GM20000 (cell line): ENCODE results near the gene MRPS24.

Experiments
- DNase-seq: peaks from one replicate; pipeline ENCODE4 v3.0.0; 2012; ENCODE audit warnings: low spot score
- TF ChIP-seq, protein P1 (sequence below): IDR thresholded peaks from 2 replicates; pipeline ENCODE4 v1.5.1; 2012; ENCODE audit warnings: mild to moderate bottlenecking, control low read depth; ENCODE audit errors: extremely low read depth, missing control alignments

Gene MRPS24

DNA sequence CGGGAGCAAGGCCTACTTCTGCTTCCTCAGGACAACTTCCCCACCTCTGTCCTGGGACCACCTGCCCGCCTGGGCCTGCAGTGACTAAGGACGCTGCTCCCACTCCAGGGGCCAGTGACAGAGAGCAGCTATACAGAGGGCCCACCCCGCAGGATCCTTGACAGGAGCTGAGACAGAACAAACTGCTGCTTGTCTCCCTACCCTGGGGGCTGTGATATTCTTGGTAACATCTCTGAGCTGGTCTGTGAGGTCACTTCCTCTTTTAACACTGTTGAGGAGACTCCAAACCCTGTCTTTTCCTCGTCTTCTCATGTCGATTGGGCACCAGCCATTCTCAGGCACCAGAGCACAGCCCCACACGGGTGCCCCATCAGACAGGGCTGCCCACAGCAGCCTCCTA is 6.9 kb upstream of the MRPS24 start:
- DNase-seq: no peak
- TF ChIP-seq, protein P1, sequence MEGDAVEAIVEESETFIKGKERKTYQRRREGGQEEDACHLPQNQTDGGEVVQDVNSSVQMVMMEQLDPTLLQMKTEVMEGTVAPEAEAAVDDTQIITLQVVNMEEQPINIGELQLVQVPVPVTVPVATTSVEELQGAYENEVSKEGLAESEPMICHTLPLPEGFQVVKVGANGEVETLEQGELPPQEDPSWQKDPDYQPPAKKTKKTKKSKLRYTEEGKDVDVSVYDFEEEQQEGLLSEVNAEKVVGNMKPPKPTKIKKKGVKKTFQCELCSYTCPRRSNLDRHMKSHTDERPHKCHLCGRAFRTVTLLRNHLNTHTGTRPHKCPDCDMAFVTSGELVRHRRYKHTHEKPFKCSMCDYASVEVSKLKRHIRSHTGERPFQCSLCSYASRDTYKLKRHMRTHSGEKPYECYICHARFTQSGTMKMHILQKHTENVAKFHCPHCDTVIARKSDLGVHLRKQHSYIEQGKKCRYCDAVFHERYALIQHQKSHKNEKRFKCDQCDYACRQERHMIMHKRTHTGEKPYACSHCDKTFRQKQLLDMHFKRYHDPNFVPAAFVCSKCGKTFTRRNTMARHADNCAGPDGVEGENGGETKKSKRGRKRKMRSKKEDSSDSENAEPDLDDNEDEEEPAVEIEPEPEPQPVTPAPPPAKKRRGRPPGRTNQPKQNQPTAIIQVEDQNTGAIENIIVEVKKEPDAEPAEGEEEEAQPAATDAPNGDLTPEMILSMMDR: no peak

DNA sequence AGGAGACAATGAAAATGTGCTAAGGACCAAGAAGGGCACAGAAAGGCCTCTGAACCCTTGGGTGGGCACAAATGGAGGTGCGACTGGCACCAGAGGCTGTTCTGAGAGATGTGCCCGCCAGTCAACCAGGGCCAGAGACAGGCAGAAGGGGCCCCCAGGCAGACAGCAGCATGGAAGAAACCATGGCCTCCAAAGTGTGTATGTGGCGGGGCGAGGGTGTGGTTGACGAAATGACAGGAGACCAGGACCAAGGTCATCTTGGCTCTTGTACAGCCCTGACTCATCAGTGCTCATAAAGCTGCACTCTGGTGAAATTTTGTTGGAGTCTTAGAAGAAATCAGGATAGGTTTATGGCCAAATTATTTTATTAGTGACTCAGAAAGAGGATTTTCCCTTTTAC is 4.0 kb upstream of the MRPS24 start:
- TF ChIP-seq, protein P1: no peak
- no peak for DNase-seq

DNA sequence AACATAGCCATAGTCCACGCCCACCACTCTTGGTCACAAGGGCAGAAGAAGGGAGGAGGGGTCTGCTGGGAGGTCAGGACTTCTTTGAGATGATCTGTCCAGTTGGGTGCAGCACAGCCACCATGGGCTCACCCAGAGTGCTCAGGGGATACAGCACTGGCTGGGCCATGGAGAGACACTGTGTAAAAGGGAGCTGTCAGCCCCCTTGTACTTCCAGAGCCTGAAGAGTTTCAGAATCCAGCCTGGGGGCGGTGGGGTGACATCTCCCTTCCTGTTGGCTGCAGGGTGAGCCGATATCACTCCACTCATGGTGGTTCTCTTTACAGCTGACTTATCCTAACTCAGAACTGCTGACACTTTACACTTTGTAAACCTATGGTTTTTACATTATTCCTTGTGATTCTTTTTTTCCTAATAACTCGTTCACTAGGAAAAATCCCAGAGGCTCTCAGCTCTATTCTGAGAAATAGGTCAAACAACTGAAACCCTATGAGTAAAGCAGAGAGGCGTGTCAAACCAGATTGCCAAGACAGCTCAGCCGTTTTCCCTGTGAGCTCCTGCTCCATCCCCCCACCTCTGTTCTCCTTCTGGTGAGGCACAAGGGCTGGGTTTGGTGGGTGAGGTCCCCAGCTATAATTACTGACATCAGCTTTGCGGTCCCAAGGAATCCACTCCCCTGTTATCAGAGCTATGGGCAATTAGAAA is 3.2 kb upstream of the MRPS24 start:
- DNase-seq: no peak
- TF ChIP-seq, protein P1: no peak

DNA sequence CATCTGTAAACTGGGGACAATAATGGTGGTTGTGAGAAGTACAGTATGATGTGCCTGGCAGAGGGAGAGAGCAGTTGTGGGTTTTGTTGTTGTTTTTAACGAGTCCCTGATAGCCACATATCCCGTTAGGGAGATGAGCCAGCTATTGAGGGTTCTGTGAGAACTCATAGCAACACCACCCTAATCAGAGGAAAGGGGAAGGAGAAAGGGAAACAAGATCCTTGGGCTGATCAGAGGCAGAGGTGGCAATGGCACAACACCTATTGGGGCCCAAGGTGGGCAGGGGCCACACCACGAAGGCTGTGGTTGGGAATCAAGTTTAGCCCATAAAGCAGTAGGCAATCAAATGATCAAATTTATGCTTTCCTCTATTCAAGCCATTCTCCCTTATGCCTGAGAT is 1.7 kb upstream of the MRPS24 start:
- DNase-seq: no peak

DNA sequence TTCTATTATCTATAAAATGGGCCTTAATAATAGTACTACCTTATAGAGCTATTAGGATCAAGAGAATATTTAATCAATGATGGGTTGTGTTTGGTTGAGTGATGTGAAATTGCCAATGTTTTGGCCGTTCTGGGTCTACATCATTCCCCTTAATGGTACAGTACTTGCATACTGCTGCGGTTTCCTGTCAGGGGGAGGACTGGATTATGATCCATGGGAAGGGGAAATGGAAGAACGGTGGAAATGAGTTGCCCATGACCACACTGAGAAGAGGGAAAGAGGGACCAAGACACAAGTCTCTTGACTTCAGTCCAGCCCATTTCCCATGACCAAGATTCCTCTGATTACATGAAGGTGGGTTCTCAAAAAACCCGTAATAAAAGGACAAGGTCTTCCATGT is 999 bp upstream of the MRPS24 start:
- TF ChIP-seq, protein P1: no peak
- no peak for DNase-seq

More for the DNA sequence above, 1.7 kb upstream of the MRPS24 start:
- TF ChIP-seq, protein P1: no peak

DNA sequence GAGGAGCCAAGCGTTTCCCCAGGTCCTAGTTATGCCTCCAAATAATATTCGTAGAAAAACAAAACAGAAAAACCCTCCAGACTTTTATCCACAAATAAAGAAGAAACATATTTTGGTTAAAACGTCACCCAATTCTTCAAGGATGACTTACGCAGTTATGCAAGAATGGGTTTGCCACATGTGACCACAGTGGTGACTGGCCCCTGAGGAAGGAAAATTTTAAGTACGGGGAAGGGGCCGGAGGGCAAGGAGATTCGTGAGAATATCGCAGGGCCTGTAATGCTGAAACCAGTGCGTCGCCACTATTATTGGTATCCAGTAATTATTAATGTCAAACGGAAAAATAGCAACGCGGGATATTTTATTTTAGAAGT is 537 bp upstream of the MRPS24 start:
- TF ChIP-seq, protein P1: no peak
- no peak for DNase-seq

DNA sequence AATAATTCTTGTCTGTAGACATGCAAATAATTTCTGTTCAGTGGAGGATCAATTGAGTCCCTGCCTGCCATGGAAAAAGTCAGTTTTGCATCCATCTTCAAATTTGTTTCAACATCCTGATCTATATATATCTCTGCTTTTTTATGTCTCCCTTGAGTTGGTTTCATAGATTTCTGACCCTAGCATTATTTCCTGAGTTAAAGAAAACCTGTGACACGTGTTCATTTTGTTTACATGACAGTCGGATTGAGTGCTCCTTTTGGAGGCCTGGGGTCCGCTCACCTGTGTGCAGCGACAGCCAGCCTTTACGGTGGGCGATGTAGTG is 674 bp downstream of the MRPS24 start:
- no peak for DNase-seq
- TF ChIP-seq, protein P1: no peak
